Measurements from ENCODE around the gene SGSH. TPM values are rescaled to one million over a fixed set of nuclear protein-coding genes. Genes with fewer than 3 reads are reported as not detected.
"Not testable (repeated sequence)": the region's sequence is repeated elsewhere in the genome, so short reads cannot be mapped to it uniquely, and the experiment has no call there.

The SGSH gene
- total RNA-seq, 6 experiments from 2014 or later, result 41.2 to 52.6 (median 47.5) TPM

GRCh38 chr17:80245566-80246265 lies 25.6 kb upstream of the SGSH start:
- no peak for TF ChIP-seq CTCF (IDR thresholded peaks at IDR 0.05)
- Mint-ChIP-seq H3K4me1 (ENCODE audit: low read depth) (no peaks in the 10 kb centered on the region), H3K27me3 (ENCODE audit: insufficient read depth) (no peaks in the 10 kb centered on the region), H3K9me3 (no peaks in the 10 kb centered on the region), H3K36me3 (ENCODE audit: low read depth) (peaks cover 16% of the 10 kb centered on the region; the same call in 1 of the 2 replicates), H3K27ac (no peak overlapping the region), H3K4me3 (no peak overlapping the region)
- DNase-seq, result no peak

- DNase-seq, result no peak
- Mint-ChIP-seq H3K4me3 (no peak overlapping the region), H3K27ac (no peak overlapping the region), H3K4me1 (ENCODE audit: low read depth) (no peaks in the 10 kb centered on the region), H3K9me3 (no peaks in the 10 kb centered on the region), H3K36me3 (ENCODE audit: low read depth) (peaks cover 16% of the 10 kb centered on the region; the same call in 1 of the 2 replicates), H3K27me3 (ENCODE audit: insufficient read depth) (no peaks in the 10 kb centered on the region)
- no peak for TF ChIP-seq CTCF (IDR thresholded peaks at IDR 0.05)
Observed at GRCh38 chr17:80244871-80245509, 24.9 kb upstream of the SGSH start.

GRCh38 chr17:80244448-80244847 lies 24.3 kb upstream of the SGSH start:
- H3K36me3 Mint-ChIP-seq (ENCODE audit: low read depth), result peaks cover 16% of the 10 kb centered on the region; the same call in 1 of the 2 replicates
- H3K27ac Mint-ChIP-seq; H3K9me3 Mint-ChIP-seq; H3K4me1 Mint-ChIP-seq (ENCODE audit: low read depth); H3K4me3 Mint-ChIP-seq; H3K27me3 Mint-ChIP-seq (ENCODE audit: insufficient read depth); DNase-seq: not testable (repeated sequence)

DNA sequence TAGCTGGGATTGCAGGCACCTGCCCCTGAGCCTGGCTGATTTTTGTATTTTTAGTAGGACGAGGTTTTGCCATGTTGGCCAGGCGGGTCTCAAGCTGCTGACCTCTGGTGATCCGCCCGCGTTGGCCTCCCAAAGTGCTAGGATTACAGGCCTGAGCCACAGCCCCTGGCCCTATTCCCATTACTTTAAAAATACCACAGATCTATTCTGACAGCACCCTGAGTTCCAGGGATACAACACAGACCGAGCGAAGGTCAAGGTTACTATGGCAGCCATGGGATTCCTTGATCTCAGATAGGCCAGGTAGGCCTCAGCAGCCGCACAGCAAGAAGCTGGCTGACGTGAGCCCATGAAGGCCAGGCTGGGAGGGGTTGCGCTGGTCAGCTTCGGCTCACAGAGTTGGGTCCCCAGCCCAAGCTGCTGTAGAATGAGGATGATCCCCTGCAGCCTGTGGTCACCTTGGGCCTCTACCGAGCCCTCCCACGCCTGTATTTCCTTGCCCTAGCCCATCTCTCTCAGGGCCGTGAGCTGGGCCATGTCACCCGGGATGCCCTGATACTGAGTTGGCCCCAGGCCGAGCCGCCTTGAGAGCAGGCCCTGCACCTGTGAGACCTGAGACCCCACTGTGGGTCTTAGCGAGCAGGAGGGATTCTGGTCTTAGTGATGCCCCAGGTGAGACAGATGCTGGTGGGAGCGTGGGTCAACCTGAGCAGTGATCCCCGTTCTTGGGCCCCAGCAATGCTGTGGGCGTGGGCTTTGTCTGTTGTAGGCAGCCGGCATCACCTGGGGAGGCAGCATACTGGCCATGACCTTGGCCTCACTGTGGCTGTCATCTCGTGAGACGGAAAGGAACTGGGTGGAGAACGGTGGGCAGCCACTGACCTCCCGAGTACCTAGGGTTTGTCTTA lies 23.6 kb upstream of the SGSH start:
- no peak overlapping the region for H3K4me3 Mint-ChIP-seq
- H3K27ac Mint-ChIP-seq, result no peak overlapping the region
- no peak for TF ChIP-seq CTCF (IDR thresholded peaks at IDR 0.05)
- H3K9me3 Mint-ChIP-seq, result no peaks in the 10 kb centered on the region
- H3K36me3 Mint-ChIP-seq (ENCODE audit: low read depth), result peaks cover 16% of the 10 kb centered on the region; the same call in 1 of the 2 replicates
- no peaks in the 10 kb centered on the region for H3K4me1 Mint-ChIP-seq (ENCODE audit: low read depth)
- no peaks in the 10 kb centered on the region for H3K27me3 Mint-ChIP-seq (ENCODE audit: insufficient read depth)
- no peak for DNase-seq

GRCh38 chr17:80242505-80242904 lies 22.4 kb upstream of the SGSH start:
- no peak overlapping the region for H3K4me3 Mint-ChIP-seq
- no peak for TF ChIP-seq CTCF (IDR thresholded peaks at IDR 0.05)
- no peaks in the 10 kb centered on the region for H3K27me3 Mint-ChIP-seq (ENCODE audit: insufficient read depth)
- no peaks in the 10 kb centered on the region for H3K9me3 Mint-ChIP-seq
- no peak for DNase-seq
- H3K27ac Mint-ChIP-seq, result no peak overlapping the region
- H3K36me3 Mint-ChIP-seq (ENCODE audit: low read depth), result peaks cover 26% of the 10 kb centered on the region
- no peaks in the 10 kb centered on the region for H3K4me1 Mint-ChIP-seq (ENCODE audit: low read depth)
